ENCODE measurements around the gene ACTL6B.

ACTL6B gene

GRCh38 chr7:100627238-100627549, 29.1 kb downstream of the ACTL6B start:
- no peak for DNase-seq (ENCODE audit: low spot score)

GRCh38 chr7:100626530-100627237, 29.6 kb downstream of the ACTL6B start:
- DNase-seq (ENCODE audit: low spot score): peak; percentile 97

GRCh38 chr7:100626055-100626454, 30.2 kb downstream of the ACTL6B start:
- DNase-seq (ENCODE audit: low spot score): no peak

GRCh38 chr7:100623951-100624824, 32.1 kb downstream of the ACTL6B start:
- DNase-seq (ENCODE audit: low spot score): no peak

- no peak for DNase-seq (ENCODE audit: low spot score)
These were observed 34.7 kb downstream of the ACTL6B start for GRCh38 chr7:100621554-100621953.

- no peak for DNase-seq (ENCODE audit: low spot score)
These were observed 35.4 kb downstream of the ACTL6B start for GRCh38 chr7:100620804-100621203.

GRCh38 chr7:100620239-100620638, 36.0 kb downstream of the ACTL6B start:
- DNase-seq (ENCODE audit: low spot score): no peak

- DNase-seq (ENCODE audit: low spot score): no peak
These were observed 41.9 kb downstream of the ACTL6B start for GRCh38 chr7:100614308-100614861.

- DNase-seq (ENCODE audit: low spot score): no peak
These were observed 42.7 kb downstream of the ACTL6B start for GRCh38 chr7:100613412-100614175.

GRCh38 chr7:100612730-100613390, 43.4 kb downstream of the ACTL6B start:
- DNase-seq (ENCODE audit: low spot score): peak; percentile 25

GRCh38 chr7:100611983-100612729, 44.1 kb downstream of the ACTL6B start, which contains the start of gene MOSPD3:
TSS of gene MOSPD3 (plus strand) at chr7:100612540. CDS start at chr7:100612792, 252 bp downstream.
- peak; percentile 99 for DNase-seq (ENCODE audit: low spot score)

- no peak for DNase-seq (ENCODE audit: low spot score)
These were observed 46.3 kb downstream of the ACTL6B start for GRCh38 chr7:100609958-100610357.

GRCh38 chr7:100607111-100607510, 49.1 kb downstream of the ACTL6B start:
- DNase-seq (ENCODE audit: low spot score): no peak

GRCh38 chr7:100606313-100606712, 49.9 kb downstream of the ACTL6B start:
- no peak for DNase-seq (ENCODE audit: low spot score)

GRCh38 chr7:100604976-100605911, 51.0 kb downstream of the ACTL6B start:
- no peak for DNase-seq (ENCODE audit: low spot score)

GRCh38 chr7:100604028-100604975, 51.9 kb downstream of the ACTL6B start:
- DNase-seq (ENCODE audit: low spot score): peak; percentile 90

GRCh38 chr7:100603726-100604027, 52.6 kb downstream of the ACTL6B start:
- DNase-seq (ENCODE audit: low spot score): peak; percentile 35

GRCh38 chr7:100602889-100603725, 53.1 kb downstream of the ACTL6B start:
- peak; percentile 92 for DNase-seq (ENCODE audit: low spot score)

Data from GM03348 (cell line).